Loucy (cell line): ENCODE measurements around the gene PIGU.

Source experiments
- H2AFZ ChIP-seq: fragments of 200-600 bp; sonication (generic); 2 replicates; pipeline ENCODE4 v1.6.0; 2016; ENCODE audit warnings: antibody characterized with exemption, mild to moderate bottlenecking, low read length, moderate library complexity
- H3F3A ChIP-seq: fragments of 200-600 bp; 2 replicates; pipeline ENCODE4 v1.6.0; 2016; ENCODE audit warnings: antibody characterized with exemption, low read depth, mild to moderate bottlenecking
- H3K27me3 ChIP-seq: fragments of 200-600 bp; sonication (generic); 2 replicates; pipeline ENCODE4 v1.6.1; 2014; ENCODE audit warnings: low read length, mild to moderate bottlenecking; ENCODE audit not compliant: insufficient read depth, poor library complexity, severe bottlenecking
- H3K36me3 ChIP-seq: fragments of 200-600 bp; sonication (generic); 2 replicates; pipeline ENCODE4 v1.6.1; 2016; ENCODE audit warnings: low read length; ENCODE audit not compliant: insufficient read depth
- H3K4me1 ChIP-seq: fragments of 200-600 bp; sonication (generic); 2 replicates; pipeline ENCODE4 v1.5.1; 2014; ENCODE audit warnings: low read length, mild to moderate bottlenecking; ENCODE audit not compliant: insufficient read depth, poor library complexity, severe bottlenecking
- H3K4me2 ChIP-seq: fragments of 200-600 bp; sonication (generic); 2 replicates; pipeline ENCODE4 v1.6.0; 2014; ENCODE audit warnings: antibody characterized with exemption, low read length, low read depth, mild to moderate bottlenecking; ENCODE audit not compliant: poor library complexity, severe bottlenecking
- H3K4me3 ChIP-seq: fragments of 200-600 bp; sonication (generic); 2 replicates; pipeline ENCODE4 v1.5.1; 2014; ENCODE audit warnings: low read length, mild to moderate bottlenecking, mixed read lengths; ENCODE audit not compliant: poor library complexity, severe bottlenecking
- H3K79me2 ChIP-seq: fragments of 200-600 bp; sonication (generic); 2 replicates; pipeline ENCODE4 v1.6.1; 2014; ENCODE audit warnings: low read length; ENCODE audit not compliant: insufficient read depth
- H3K9ac ChIP-seq: fragments of 200-600 bp; sonication (generic); 2 replicates; pipeline ENCODE4 v1.6.0; 2014; ENCODE audit warnings: mild to moderate bottlenecking, low read depth, low read length, moderate library complexity; ENCODE audit not compliant: poor library complexity, severe bottlenecking
- H3K9me2 ChIP-seq: fragments of 200-600 bp; sonication (generic); replicated peaks from 2 replicates; pipeline ENCODE4 v1.6.1; 2016; ENCODE audit warnings: low read depth, low read length, mixed read lengths
- H3K9me3 ChIP-seq: fragments of 200-600 bp; sonication (generic); 2 replicates; pipeline ENCODE4 v1.6.1; 2014; ENCODE audit warnings: mild to moderate bottlenecking, antibody characterized with exemption, low read length, low read depth; ENCODE audit not compliant: insufficient read depth
- H4K20me1 ChIP-seq: fragments of 200-600 bp; sonication (generic); 2 replicates; pipeline ENCODE4 v1.6.0; 2014; ENCODE audit warnings: antibody characterized with exemption, low read length, mild to moderate bottlenecking; ENCODE audit not compliant: insufficient read depth, poor library complexity, severe bottlenecking
- CTCF ChIP-seq: fragments of 200-600 bp; sonication (generic); conservative IDR thresholded peaks from 2 replicates; pipeline ENCODE4 v1.5.1; 2014; ENCODE audit warnings: mild to moderate bottlenecking, antibody characterized with exemption, low read length
- EZH2phosphoT487 ChIP-seq: fragments of 200-600 bp; IDR thresholded peaks from 2 replicates; pipeline ENCODE4 v1.6.1; 2018; ENCODE audit warnings: antibody characterized with exemption, mild to moderate bottlenecking, moderate library complexity, borderline replicate concordance

Gene PIGU

GRCh38 chr20:34542439-34542838, 134.5 kb downstream of the PIGU start:
- no peaks in the 10 kb centered on the region for H3K79me2 ChIP-seq
- no peak for TF ChIP-seq CTCF
- no peak for TF ChIP-seq EZH2phosphoT487
- H4K20me1 ChIP-seq: no peaks in the 10 kb centered on the region
- no peaks in the 10 kb centered on the region for H3K27me3 ChIP-seq
- H3K4me3 ChIP-seq: no peak overlapping the region
- H3K4me2 ChIP-seq: no peak overlapping the region
- H3K9me3 ChIP-seq: no peaks in the 10 kb centered on the region
- H3K36me3 ChIP-seq: peaks cover 38% of the 10 kb centered on the region; the same call in 1 of the 2 replicates
- no peaks in the 10 kb centered on the region for H3K9me2 ChIP-seq
- H3K9ac ChIP-seq: no peak overlapping the region
- H3K4me1 ChIP-seq: no peaks in the 10 kb centered on the region
- no peaks in the 10 kb centered on the region for H3F3A ChIP-seq
- H2AFZ ChIP-seq: no peak overlapping the region

- H4K20me1 ChIP-seq: no peaks in the 10 kb centered on the region
- H3K9me3 ChIP-seq: no peaks in the 10 kb centered on the region
- no peaks in the 10 kb centered on the region for H3K9me2 ChIP-seq
- peaks cover 44% of the 10 kb centered on the region; the same call in 1 of the 2 replicates for H3K36me3 ChIP-seq
- H3K4me2 ChIP-seq: no peak overlapping the region
- no peaks in the 10 kb centered on the region for H3K27me3 ChIP-seq
- TF ChIP-seq EZH2phosphoT487 (no peak), CTCF (no peak)
- no peaks in the 10 kb centered on the region for H3F3A ChIP-seq
- no peaks in the 10 kb centered on the region for H3K79me2 ChIP-seq
- H2AFZ ChIP-seq: no peak overlapping the region
- H3K4me3 ChIP-seq: no peak overlapping the region
- H3K4me1 ChIP-seq: no peaks in the 10 kb centered on the region
- no peak overlapping the region for H3K9ac ChIP-seq
Observed at GRCh38 chr20:34541917-34542316, 135.0 kb downstream of the PIGU start.

- Histone ChIP-seq H4K20me1 (no peaks in the 10 kb centered on the region), H3K9me2 (no peaks in the 10 kb centered on the region), H3K4me3 (no peak overlapping the region), H3K79me2 (no peaks in the 10 kb centered on the region), H3K36me3 (peaks cover 48% of the 10 kb centered on the region; the same call in 1 of the 2 replicates), H2AFZ (no peak overlapping the region), H3K9me3 (no peaks in the 10 kb centered on the region), H3K9ac (no peak overlapping the region), H3K4me1 (no peaks in the 10 kb centered on the region), H3F3A (no peaks in the 10 kb centered on the region), H3K4me2 (no peak overlapping the region), H3K27me3 (no peaks in the 10 kb centered on the region)
- TF ChIP-seq EZH2phosphoT487 (no peak), CTCF (no peak)
Observed at GRCh38 chr20:34541264-34541901, 135.5 kb downstream of the PIGU start.
